ENCODE measurements around the gene NRGN.
A peak's percentile ranks its signal among the peaks of the same experiment; 100 is the strongest.

NRGN gene

DNA sequence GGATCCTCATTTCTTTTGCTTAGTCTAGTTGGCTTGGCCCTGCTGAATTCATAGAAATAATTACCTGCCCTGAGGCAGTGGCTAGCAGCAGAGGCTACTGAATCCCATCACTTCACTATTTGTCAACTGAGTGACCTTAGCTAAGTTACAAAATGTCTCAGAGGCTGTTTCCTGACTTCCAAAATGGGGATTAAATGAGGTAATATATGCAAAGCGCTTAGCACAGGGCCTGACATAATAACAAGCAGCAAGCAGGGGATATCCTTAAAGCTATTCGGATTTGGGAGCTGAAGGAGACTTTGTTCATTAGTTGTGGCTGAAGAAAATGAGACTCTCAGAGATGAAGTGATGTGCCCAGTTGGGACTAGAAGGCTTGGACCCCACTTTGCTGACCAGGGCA is 2.8 kb downstream of the NRGN start:
- DNase-seq: no peak

DNA sequence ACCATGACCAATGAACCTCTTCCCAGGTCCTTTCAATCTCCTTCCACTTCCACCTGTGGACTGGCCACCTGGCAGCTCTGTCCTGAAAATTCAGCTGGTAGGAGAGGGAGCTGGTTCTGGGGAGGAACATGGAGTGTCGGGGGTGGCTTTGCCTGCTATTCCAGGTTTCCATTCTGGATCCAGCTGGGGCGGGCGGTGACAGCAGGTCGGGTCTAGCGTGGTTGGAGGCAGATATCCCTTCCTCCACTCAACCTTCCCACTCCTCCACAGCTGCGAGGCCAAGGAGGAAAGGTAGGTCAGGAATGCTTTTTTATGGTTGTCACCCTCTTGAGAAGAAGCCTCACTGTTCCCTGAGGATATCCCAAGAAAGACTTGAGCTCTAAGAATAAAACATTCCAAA is 3.3 kb downstream of the NRGN start:
- no peak for DNase-seq

DNA sequence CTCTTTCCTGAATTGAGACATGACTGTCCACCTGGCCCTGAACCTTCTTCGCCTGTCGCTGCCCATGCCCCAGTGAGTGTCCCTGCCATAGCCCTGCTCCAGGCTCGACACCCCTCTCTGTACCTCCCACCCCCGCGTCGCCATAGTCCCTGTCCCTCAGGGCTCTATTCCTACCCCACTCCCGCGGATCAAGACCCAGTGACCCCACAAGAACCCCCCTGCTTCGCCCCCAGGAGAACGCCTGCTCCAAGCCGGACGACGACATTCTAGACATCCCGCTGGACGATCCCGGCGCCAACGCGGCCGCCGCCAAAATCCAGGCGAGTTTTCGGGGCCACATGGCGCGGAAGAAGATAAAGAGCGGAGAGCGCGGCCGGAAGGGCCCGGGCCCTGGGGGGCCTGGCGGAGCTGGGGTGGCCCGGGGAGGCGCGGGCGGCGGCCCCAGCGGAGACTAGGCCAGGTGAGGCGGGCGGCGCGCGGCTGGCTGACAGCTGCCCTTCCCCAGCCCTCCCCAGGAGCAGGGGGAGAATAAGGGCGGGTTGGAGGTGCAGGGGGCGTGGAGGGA is 5.6 kb downstream of the NRGN start:
- DNase-seq: no peak

DNA sequence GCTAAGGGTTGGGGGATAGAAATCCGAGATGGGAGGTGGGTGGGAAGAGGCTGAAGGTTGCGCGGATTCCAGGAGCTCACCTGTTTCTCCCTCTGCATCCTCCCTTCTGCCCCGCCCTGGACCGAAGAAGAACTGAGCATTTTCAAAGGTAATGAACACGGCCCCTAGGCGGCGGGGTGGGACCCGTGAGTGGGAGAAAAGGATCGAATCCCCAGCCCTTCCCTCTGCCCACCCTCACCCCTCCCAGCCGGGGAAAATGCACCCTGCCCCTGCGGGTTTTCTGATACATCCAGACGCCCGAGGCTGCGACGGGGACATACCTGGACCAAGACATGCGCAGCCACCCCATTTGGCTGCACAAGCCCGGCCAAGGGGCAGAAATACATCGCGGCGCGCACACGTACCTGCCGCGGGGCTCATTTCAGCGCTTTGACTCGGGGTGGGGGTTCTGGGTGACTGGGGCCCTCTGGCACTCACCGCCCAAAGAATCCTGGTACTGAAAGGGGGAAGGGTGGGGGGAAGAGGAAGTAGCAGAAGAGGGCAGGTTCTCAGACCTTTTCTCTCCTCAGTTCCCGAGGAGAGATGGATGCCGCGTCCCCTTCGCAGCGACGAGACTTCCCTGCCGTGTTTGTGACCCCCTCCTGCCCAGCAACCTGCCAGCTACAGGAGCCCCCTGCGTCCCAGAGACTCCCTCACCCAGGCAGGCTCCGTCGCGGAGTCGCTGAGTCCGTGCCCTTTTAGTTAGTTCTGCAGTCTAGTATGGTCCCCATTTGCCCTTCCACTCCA is 6.3 kb downstream of the NRGN start:
- no peak for DNase-seq

DNA sequence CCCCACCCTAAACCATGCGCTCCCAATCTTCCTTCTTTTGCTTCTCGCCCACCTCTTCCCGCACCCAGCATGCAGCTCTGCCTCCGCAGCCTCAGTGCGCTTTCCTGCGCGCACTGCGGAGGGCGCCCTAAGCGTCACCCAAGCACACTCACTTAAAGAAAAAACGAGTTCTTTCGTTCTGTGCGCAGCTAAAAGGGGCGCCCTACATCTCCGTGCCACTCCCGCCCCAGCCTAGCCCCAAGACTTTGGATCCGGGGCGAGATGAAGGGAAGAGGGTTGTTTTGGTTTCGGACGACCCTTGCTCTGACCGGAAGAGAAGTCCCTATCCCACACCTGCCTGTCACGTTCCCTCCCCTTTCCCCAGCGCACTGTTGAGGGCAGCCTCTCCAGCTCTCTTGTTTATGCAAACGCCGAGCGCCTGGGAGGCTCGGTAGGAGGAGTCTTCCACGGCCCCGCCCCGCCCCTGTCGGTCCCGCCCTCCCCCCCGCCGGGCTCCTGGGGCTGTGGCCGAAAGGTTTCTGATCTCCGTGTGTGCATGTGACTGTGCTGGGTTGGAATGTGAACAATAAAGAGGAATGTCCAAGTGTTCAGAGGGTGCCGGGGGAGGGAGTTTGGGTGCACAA is 7.0 kb downstream of the NRGN start:
- DNase-seq: peak; percentile 40 to 58

DNA sequence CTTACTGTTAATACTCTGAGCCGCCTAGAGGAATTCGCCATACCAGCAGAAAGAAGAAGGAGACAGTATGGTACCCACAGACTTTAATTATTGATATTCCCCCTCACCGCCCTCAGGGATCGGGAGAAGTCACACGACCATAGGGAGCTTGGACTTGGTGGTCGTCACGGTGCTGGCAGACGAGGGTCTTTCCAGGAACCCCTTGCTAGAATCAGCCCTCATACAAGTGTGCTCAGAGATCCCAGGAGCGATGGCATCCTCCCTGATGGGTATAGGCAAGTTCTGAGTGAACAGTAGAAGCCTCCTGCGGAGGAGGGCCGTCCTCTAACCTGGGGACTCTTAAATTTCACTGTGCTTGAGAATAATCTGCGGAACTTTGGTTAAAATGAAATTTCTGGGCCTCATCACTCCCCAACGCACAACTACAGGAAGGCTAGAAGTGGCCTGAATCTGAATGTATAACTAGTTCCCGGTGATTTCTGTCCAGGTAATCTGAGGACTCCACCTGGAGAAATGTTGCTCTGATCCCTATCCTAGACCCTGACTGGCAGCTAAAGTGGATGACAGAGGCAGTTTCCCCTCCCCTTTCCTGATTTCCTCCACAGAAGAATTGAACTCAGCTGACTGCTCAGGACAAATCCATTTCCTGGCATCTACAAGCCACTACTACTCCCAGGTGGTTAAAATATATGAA is 7.8 kb downstream of the NRGN start:
- no peak for DNase-seq

DNA sequence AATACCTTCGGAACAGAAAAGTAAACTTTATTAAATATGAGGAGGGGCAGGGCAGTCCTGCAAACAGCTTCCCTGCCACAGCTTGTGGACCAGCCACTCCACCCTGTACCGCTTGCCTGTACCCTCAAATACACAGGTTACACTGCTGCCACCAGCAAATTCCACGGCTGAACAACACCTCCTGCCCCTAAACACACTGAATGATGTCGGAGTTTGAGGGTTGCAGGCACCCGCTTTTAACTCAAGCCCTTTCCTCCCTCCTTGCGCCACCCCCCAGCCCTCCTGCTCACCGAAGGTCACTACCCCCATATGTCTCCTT is 8.3 kb downstream of the NRGN start:
- DNase-seq: no peak

DNA sequence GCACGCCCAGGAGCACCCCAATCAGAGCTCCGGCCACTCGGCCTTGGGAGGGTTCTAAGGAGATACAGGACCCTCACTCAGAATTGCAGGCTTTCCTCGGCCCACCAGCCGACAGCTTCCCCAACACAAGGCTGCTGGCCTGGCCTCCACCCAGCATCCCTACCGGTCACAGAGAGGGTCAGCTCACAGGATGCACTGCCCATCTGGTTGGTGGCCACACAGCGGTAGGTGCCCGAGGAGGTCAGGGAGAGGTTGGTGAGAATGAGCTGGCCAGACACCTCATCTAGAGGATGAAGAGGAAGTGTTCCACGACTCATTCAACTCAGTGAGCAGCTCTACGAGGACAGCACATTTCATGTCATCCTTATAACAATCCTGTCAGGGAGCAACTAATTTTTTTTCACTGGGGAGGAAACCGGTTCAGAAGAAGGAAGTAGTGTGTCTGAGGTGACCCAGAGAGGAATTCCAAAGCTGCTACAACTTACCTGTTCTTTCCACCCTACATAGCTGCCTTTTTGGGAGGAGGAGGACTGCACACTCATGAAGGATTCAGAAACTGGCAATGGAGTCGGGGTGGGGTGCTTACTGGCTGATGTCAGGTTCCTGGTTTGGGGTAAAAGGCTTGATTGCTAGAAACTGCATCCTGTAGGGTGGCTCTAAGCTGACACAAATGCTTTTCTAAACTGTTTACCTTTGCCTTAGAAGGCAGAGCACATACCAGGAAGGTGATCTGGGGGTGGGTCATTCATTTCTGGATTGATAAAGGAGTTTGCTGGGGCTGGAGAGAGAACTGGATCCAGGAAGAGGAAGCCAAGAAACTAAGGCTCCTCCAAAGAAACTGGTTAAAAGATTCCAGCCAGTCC is 9.0 kb downstream of the NRGN start:
- no peak for DNase-seq

DNA sequence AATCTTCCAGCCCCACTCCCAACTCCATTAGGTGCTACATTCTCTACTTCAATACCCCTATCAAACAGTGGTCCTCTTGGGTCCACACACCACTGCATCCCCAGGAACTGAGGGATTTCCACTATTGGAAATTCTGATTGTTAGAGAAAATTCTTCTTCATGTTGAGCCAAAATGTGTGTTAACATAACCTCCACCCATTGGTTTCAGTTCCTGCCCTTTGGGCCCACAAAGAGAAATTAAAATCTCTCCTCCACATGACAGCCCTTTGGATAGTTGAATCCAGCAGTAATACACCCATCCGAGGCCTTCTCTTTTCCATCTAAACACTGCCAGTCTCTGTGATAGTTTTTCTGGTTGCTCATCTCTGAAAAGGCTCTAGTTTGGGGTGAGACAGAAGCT is 10.2 kb downstream of the NRGN start:
- DNase-seq: no peak

DNA sequence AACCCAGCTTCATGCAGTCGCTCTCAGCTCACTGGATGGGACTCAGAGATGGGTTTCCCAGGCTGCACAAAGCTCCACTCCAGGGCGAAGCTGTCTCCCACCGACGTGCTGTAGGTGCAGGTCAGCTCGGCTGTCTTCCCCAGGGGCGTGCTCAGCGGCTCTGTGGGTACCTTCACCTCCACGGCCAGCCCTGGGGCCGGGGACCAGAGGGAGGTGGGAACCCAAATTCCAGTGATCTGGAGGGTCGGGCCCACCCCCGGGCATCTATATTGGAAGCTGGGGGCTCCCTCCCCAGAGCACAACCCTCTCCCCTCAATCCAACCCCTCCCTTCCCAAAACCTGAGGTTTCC is 11.6 kb downstream of the NRGN start:
- DNase-seq: no peak

DNA sequence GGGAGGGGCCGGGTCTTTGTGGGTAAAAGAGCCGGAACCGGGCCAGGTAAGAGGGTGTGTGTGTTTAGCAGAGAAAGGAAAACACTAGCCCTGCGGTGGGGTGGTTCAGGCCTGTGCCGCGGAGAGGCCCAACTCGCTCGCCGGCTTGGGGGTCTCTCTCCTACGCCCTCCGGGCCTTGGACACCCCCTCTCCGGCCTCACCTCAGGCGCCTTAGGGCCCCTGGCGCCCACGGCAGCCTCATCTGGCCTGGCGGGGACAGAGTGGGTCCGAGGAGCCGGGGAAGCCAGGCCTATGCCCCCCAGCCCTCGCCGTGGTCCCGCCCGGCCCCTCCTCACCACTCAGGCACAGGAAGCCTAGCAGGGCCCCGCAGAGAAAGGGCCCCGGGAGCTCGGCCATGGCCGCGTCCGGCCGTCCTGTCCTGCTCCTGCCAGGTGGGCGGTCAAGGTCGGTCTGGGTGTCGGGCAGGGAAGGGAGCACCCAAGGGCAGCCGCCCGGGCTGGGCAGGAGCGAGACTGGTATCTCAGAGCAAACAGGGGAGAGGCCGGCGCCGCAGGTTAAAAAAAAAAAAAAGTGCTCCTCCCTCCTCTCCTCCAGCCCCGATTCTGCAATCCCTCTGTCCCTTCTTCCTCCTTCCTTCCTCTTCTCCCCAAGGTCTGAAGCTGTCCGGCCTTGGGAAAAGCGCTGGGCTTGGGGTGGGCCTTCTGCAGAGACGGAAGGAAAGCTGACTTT is 12.2 kb downstream of the NRGN start, which contains the start of gene VSIG2:
Gene VSIG2 (minus strand): TSS at position 515 of the 730 bp plus-strand sequence. CDS start 118 bp downstream, at position 397.
- no peak for DNase-seq

DNA sequence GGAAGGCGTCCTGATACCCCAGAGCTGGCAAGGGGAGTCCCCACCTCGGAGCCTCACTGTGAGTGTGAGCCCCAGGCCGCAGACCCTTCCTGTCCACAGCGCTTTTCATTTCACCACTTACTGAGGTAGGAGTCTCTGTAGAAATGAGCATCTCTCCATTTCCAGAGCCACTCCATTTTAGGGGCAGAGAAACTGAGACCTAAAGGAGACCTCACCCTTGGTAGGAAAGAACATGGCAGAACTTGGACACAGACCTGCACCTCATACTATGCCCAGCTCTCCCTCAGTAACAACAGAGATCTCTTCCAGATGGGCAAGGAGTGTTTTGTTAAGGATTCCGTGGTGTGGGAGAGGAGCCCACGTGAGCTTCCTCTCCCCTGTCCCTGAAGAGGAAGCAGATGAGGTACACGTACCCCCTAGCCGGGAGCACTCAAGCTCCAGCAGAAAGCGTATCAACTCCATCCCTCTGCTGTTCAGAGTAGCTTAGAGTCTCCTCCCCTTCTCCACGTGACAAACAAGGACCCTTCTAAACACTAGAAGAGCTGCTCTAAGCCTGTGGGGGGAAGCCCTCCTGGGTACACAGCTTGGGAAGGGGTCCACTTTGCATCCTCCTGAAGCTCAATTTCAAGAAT is 12.8 kb downstream of the NRGN start:
- no peak for DNase-seq

DNA sequence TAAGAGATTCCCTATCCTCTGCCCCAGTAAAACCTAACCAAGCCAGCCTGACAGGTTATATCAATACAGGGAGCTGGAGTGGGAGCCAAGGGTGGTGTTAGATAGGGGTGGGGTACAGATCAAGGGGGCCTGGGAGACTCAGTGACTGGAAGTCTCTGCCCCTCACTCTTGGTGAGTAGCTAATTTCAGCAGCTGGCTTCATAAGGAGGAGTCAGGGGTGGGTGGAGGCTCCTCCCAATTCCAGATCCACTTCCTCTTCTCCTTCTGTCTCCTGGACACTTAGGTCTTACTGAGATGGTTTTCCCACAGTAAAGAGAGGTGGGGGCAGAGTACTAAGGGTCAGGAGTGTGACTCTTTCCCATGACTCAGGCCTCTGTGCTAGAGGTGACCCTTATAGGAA is 13.5 kb downstream of the NRGN start:
- DNase-seq: no peak

DNA sequence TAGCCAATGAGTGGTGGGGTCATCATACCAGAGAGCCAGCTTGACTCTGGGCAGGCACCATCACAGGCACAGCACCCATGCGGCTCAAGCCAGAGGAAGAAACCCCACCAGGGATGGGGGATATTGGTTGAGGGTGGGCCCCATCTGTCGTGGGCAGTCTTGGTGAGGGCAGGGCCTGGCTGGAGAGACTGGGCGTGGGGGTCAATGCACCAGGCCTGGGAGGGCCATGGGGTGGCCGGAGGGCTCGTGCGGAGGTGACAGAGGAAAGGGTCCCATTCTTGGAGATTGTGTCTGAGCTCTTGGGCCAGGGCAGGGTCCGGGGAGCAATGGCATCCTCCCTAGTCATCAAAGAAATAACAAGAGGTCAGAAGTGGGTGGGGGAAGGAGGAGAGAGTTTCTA is 13.9 kb downstream of the NRGN start:
- no peak for DNase-seq

DNA sequence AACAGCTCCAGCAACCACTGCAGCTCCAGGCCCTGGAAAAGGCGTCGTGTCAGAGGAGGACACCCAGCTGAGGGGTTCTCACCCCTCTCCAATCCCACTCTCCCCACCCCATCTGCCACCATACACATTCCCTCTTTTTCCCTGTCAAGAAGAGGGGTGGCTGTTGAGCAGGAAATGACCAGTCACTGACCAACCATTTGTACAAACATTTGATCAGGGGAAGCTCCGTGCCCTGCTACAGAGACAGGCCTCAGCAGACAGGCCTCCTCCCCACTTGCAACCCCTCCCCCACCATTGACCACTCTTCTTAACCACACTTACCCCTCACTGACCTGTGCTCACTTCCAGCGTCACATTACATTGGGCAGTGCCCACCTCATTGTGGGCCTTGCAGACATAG is 14.6 kb downstream of the NRGN start:
- no peak for DNase-seq

DNA sequence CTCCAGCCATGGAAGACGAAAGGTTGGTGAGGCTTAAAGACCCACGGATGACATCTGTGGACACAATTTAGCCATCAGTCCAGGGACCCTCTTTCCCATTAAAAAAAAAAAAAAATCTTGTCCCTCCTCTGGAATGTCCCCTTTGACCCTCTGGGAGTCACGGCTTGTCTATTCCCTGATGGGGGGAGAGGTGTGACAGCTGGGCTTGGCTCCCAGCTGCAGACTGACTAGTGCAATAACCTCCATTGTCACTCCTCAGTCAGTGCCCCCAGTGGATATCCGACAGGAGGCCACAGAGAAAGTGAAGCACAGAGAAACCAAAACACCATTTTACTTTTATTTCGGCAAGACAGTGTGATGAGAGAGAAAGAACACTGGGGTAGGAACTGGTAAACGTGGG is 15.0 kb downstream of the NRGN start:
- DNase-seq: no peak

DNA sequence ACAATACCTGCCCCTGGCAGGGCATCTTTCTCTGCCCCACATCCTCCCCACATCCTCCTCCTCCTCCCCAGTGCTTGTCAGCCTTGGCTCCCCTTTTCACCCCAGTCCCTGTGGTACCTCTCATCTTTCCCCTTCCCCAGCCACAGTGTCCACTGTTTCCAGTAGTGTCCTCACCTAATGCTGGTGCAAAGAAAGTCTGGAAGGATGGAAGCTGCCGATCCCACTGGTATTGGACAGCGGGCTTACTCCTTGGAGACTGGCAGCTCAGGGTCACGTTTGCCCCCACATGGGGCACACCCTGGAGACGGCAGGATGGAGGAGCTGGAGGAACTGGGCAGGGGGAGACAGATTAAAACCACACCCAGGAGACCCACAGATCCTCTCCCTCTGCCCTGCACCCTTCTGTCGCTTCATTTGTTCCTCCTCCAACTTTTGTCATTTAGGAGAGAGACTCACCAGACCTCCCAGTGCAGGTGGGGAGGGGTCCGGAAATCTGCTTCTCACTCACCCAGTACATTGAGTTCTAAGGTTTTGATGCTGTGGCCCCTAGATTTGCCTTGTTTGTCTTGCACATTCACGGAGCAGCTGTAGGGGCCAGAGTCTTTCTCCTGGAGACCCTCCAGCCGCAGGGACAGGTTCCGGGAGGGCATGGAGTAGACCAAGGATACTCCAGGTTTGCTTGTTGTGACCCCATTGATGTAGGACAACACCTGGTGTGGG is 16.5 kb downstream of the NRGN start:
- no peak for DNase-seq

DNA sequence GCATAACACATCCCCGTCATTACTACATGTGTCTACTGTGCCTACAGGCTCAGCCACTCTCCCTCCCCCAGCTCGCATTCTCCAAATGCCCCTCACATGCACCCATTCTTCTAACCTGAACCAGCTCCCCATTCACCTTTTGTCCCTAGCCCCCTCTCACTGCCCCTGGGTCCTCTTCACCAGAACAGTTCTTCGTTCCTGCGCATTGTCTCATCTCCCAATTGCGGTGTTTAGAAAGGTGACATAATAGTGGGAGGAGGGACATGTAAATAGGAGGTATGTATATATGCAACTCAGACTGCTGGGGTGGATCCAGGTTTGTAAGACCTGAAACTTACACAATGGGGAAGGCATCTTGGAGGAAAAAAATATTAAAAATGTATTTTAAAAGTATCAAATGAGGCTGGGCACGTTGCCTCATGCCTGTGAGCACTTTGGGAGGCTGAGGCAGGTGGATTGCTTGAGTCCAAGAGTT is 17.0 kb downstream of the NRGN start:
- DNase-seq: no peak

DNA sequence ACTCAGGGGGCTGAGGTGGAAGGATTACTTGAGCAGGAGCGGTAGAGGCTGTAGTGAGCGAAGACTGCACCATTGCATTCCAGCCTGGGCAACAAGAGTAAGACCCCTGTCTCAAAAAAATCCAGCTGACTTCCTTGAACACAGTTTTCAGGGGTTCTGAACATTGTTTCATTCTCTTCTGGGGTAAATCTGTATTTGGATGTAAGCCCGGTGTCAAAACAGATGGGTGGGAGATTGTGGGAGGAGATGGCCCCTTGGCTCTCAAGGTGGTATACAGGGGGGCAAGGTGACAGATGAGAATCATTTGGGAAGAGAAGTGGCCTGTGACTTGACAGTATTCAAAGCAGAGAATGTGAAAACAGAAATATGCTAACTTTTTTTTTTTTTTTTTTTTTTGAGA is 17.6 kb downstream of the NRGN start:
- DNase-seq: no peak

DNA sequence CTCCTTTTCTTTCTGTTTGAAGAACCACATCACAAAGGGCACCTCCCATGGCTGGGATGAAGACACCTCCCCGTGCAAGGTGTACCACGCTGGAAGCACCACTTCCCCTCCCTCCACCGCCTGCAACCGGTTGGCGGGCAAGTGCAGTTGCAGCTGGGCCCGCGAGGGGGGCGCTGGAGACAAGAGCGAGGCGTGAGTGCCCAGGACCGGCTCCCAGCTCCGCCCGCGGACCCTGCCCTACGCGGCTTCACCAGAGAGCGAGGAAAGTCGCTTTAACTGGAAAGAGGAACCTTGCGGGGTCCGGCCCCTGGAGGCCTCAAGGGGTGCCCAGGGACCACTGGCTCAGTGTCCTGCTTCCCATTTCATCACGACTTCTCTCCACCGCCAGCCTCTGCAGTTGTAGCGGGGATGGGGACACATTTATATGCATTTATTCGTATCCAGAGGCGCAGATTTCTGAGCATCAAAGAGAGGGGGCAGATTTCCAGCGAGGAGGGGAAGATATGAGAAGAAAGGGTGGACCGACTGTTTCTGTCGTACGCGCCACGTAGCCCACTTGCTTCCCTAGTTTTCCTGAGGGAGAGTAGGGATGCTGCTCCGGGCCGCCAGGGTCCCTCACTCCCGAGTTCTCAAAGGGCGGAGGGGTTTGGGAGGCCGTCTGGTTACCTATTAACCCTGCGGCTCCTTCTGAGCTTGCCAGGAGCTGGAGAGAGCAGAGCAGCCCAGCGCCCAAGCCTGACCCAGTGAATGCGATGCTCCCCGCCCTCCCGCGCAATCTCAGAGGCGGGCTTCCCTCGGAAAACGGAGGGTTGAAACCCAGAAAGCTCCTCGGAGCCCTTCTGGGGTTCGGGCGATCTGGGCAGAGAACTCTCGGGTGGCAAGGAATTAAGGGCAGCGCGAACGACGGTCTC is 18.9 kb downstream of the NRGN start:
- DNase-seq: peak; percentile 85 to 87
